ENCODE measurements around the gene SIL1. TPM values are rescaled to one million over a fixed set of nuclear protein-coding genes. Genes with fewer than 3 reads are reported as not detected.

SIL1 gene
- total RNA-seq, 1 experiment from 2014 or later: 114 TPM

GRCh38 chr5:138981586-138981985 is 216.6 kb downstream of the SIL1 start:
- H3K4me3 Mint-ChIP-seq (ENCODE audit: unreplicated experiment): no peak overlapping the region
- no peaks in the 10 kb centered on the region for H3K9me3 Mint-ChIP-seq (ENCODE audit: unreplicated experiment)
- BruUV-seq (replicated peaks): no TSS peak
- peaks cover 11% of the 10 kb centered on the region for H3K4me1 Mint-ChIP-seq (ENCODE audit: insufficient read depth, unreplicated experiment)
- H3K36me3 Mint-ChIP-seq (ENCODE audit: insufficient read depth, unreplicated experiment): peaks cover 35% of the 10 kb centered on the region
- H3K27ac Mint-ChIP-seq (ENCODE audit: low read depth, unreplicated experiment): no peak overlapping the region
- ChIA-PET CTCF (interaction anchor here (0.6 kb wide), 1 partner anchor 157 kb away, joined by 3 read pairs; no protein-coding TSS in a partner anchor), POLR2A (no interaction called here)
- DNase-seq (ENCODE audit: unreplicated experiment): no peak
- intact Hi-C loops (cut with micrococcal nuclease): no loop called here
- no peaks in the 10 kb centered on the region for H3K27me3 Mint-ChIP-seq (ENCODE audit: insufficient read depth, unreplicated experiment)
- TF ChIP-seq, protein P1, sequence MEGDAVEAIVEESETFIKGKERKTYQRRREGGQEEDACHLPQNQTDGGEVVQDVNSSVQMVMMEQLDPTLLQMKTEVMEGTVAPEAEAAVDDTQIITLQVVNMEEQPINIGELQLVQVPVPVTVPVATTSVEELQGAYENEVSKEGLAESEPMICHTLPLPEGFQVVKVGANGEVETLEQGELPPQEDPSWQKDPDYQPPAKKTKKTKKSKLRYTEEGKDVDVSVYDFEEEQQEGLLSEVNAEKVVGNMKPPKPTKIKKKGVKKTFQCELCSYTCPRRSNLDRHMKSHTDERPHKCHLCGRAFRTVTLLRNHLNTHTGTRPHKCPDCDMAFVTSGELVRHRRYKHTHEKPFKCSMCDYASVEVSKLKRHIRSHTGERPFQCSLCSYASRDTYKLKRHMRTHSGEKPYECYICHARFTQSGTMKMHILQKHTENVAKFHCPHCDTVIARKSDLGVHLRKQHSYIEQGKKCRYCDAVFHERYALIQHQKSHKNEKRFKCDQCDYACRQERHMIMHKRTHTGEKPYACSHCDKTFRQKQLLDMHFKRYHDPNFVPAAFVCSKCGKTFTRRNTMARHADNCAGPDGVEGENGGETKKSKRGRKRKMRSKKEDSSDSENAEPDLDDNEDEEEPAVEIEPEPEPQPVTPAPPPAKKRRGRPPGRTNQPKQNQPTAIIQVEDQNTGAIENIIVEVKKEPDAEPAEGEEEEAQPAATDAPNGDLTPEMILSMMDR (IDR thresholded peaks at IDR 0.05; ENCODE audit: unreplicated experiment): no peak

- peaks cover 11% of the 10 kb centered on the region for H3K4me1 Mint-ChIP-seq (ENCODE audit: insufficient read depth, unreplicated experiment)
- ChIA-PET CTCF (interaction anchor here (0.6 kb wide), 1 partner anchor 156 kb away, joined by 3 read pairs; no protein-coding TSS in a partner anchor), POLR2A (no interaction called here)
- H3K27ac Mint-ChIP-seq (ENCODE audit: low read depth, unreplicated experiment): no peak overlapping the region
- no peaks in the 10 kb centered on the region for H3K9me3 Mint-ChIP-seq (ENCODE audit: unreplicated experiment)
- H3K36me3 Mint-ChIP-seq (ENCODE audit: insufficient read depth, unreplicated experiment): peaks cover 35% of the 10 kb centered on the region
- intact Hi-C loops (cut with micrococcal nuclease): no loop called here
- no peak for DNase-seq (ENCODE audit: unreplicated experiment)
- no TSS peak for BruUV-seq (replicated peaks)
- no peaks in the 10 kb centered on the region for H3K27me3 Mint-ChIP-seq (ENCODE audit: insufficient read depth, unreplicated experiment)
- TF ChIP-seq, protein P1 (IDR thresholded peaks at IDR 0.05; ENCODE audit: unreplicated experiment): no peak
- no peak overlapping the region for H3K4me3 Mint-ChIP-seq (ENCODE audit: unreplicated experiment)
Observed at GRCh38 chr5:138981131-138981530, 217.0 kb downstream of the SIL1 start.

GRCh38 chr5:138980441-138980840 is 217.7 kb downstream of the SIL1 start:
- TF ChIP-seq, protein P1 (IDR thresholded peaks at IDR 0.05; ENCODE audit: unreplicated experiment): no peak
- BruUV-seq (replicated peaks): no TSS peak
- no peak overlapping the region for H3K4me3 Mint-ChIP-seq (ENCODE audit: unreplicated experiment)
- peaks cover 33% of the 10 kb centered on the region for H3K36me3 Mint-ChIP-seq (ENCODE audit: insufficient read depth, unreplicated experiment)
- no peak for DNase-seq (ENCODE audit: unreplicated experiment)
- ChIA-PET CTCF (interaction anchor here (0.6 kb wide), 1 partner anchor 192 kb away, joined by 3 read pairs; no protein-coding TSS in a partner anchor), POLR2A (no interaction called here)
- no peak overlapping the region for H3K27ac Mint-ChIP-seq (ENCODE audit: low read depth, unreplicated experiment)
- intact Hi-C loops (cut with micrococcal nuclease): no loop called here
- peaks cover 11% of the 10 kb centered on the region for H3K4me1 Mint-ChIP-seq (ENCODE audit: insufficient read depth, unreplicated experiment)
- no peaks in the 10 kb centered on the region for H3K9me3 Mint-ChIP-seq (ENCODE audit: unreplicated experiment)
- H3K27me3 Mint-ChIP-seq (ENCODE audit: insufficient read depth, unreplicated experiment): no peaks in the 10 kb centered on the region

GRCh38 chr5:138979684-138980280 is 218.4 kb downstream of the SIL1 start:
- H3K4me3 Mint-ChIP-seq (ENCODE audit: unreplicated experiment): no peak overlapping the region
- no peaks in the 10 kb centered on the region for H3K9me3 Mint-ChIP-seq (ENCODE audit: unreplicated experiment)
- intact Hi-C loops (cut with micrococcal nuclease): no loop called here
- ChIA-PET POLR2A (no interaction called here), CTCF (interaction anchor here (0.6 kb wide), 1 partner anchor 191 kb away, joined by 3 read pairs; no protein-coding TSS in a partner anchor)
- peaks cover 6% of the 10 kb centered on the region for H3K4me1 Mint-ChIP-seq (ENCODE audit: insufficient read depth, unreplicated experiment)
- H3K27me3 Mint-ChIP-seq (ENCODE audit: insufficient read depth, unreplicated experiment): no peaks in the 10 kb centered on the region
- H3K27ac Mint-ChIP-seq (ENCODE audit: low read depth, unreplicated experiment): no peak overlapping the region
- BruUV-seq (replicated peaks): no TSS peak
- peaks cover 26% of the 10 kb centered on the region for H3K36me3 Mint-ChIP-seq (ENCODE audit: insufficient read depth, unreplicated experiment)
- DNase-seq (ENCODE audit: unreplicated experiment): no peak
- TF ChIP-seq, protein P1 (IDR thresholded peaks at IDR 0.05; ENCODE audit: unreplicated experiment): no peak

Data from MCF 10A (cell line).